GM12875 (cell line): ENCODE results near the gene LRP10.

Experiments
- H3K4me3 ChIP-seq: one replicate; pipeline ENCODE4 v1.5.1; 2011; ENCODE audit warnings: low read depth, low read length, control low read depth
- TF ChIP-seq, protein P1 (sequence below): IDR thresholded peaks from 2 replicates; pipeline ENCODE4 v1.5.1; 2011; ENCODE audit warnings: low read depth, mild to moderate bottlenecking, control low read depth, inconsistent platforms, low read length, moderate library complexity, borderline replicate concordance; ENCODE audit not compliant: insufficient read depth

LRP10 gene

DNA sequence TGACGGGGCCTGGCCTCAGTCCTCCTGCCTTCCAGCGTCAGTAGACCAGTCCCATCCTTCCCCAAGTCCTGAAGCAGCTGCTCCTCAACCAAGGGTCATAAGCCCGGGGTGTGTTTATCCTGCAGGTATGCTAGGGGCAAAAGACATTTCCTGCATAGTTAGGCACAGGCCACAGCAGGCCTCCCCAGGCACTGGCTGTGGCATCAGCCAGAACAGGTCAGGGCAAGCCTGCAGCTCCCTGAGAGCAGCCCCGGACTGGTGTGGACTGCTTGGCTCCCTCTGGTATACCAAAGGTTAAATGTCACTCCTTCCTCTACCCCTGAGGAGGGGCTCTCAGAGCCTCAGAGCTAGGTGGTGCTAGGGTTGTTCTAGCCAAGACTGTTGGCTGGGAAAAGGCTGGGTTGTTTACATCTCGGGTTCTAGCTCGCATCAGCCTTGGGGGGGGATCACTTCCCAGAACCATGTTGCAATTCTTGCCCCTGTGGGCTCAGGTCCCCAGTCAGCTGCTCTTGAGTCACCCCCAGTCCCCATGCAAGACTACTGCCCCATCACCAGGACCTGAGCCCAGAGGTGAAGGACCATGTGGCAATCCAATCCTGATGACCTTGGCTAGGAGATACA lies 32.3 kb upstream of the LRP10 start:
- no peak overlapping the region for H3K4me3 ChIP-seq
- TF ChIP-seq, protein P1, sequence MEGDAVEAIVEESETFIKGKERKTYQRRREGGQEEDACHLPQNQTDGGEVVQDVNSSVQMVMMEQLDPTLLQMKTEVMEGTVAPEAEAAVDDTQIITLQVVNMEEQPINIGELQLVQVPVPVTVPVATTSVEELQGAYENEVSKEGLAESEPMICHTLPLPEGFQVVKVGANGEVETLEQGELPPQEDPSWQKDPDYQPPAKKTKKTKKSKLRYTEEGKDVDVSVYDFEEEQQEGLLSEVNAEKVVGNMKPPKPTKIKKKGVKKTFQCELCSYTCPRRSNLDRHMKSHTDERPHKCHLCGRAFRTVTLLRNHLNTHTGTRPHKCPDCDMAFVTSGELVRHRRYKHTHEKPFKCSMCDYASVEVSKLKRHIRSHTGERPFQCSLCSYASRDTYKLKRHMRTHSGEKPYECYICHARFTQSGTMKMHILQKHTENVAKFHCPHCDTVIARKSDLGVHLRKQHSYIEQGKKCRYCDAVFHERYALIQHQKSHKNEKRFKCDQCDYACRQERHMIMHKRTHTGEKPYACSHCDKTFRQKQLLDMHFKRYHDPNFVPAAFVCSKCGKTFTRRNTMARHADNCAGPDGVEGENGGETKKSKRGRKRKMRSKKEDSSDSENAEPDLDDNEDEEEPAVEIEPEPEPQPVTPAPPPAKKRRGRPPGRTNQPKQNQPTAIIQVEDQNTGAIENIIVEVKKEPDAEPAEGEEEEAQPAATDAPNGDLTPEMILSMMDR = no peak

DNA sequence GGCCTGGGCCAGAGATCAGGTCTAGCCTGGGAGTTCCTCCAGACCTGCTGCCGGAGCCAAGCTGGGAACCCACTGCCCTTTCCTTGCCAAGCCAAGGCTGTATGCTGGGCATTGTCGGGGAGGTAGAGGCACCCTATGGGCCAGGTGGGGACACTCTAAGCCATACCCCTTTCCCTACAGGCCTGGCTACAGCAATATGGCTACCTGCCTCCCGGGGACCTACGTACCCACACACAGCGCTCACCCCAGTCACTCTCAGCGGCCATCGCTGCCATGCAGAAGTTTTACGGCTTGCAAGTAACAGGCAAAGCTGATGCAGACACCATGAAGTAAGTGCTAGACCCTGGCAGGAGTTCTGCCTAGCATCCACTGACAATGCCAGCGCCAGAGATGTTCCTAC lies 30.2 kb upstream of the LRP10 start:
- TF ChIP-seq, protein P1 = no peak
- H3K4me3 ChIP-seq = no peak overlapping the region

DNA sequence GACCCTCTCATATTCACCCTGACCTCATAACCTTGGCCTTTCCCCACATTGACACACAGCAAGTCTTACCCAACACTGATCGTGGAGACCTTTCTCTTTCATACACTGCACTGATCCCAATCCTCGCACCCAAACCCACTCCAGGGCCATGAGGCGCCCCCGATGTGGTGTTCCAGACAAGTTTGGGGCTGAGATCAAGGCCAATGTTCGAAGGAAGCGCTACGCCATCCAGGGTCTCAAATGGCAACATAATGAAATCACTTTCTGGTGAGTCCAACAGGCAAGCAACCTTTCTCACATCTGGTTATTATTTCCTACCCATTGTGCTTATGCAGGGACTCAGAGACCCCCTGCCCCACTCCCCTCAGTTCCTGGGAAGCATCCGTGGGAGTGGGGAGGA lies 29.8 kb upstream of the LRP10 start:
- no peak overlapping the region for H3K4me3 ChIP-seq

DNA sequence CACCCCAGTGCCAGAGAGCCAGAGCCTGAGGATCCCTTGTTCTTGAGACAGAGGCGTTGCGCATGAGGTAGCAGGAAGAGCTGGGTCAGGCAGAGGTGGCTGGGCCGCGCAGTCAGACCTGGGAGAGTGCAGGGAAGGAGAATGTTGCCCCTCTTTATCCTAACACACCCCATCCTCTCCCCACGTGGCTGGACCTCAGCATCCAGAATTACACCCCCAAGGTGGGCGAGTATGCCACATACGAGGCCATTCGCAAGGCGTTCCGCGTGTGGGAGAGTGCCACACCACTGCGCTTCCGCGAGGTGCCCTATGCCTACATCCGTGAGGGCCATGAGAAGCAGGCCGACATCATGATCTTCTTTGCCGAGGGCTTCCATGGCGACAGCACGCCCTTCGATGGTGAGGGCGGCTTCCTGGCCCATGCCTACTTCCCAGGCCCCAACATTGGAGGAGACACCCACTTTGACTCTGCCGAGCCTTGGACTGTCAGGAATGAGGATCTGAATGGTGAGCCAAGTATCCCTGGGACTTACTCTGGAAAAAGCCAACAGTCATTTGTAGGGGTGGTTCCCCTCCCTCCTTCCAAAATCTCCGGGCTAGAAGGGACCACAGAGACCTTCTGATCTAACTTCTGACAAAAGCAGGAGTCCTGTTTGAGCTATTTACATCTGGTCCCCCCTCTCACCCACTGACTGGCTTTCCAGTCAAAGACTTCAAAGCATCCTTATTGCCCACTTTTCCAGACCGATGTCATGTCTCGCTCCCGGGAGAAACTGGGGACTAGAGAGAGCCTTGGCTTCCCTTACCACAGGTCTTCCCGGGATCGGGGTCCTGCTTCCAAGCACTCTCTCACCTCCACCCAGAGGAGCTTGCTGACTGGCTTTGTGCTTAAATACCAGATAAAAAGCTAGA lies 29.1 kb upstream of the LRP10 start:
- H3K4me3 ChIP-seq = no peak overlapping the region
- TF ChIP-seq, protein P1 = no peak

More for the DNA sequence above, 29.8 kb upstream of the LRP10 start:
- TF ChIP-seq, protein P1 = no peak

DNA sequence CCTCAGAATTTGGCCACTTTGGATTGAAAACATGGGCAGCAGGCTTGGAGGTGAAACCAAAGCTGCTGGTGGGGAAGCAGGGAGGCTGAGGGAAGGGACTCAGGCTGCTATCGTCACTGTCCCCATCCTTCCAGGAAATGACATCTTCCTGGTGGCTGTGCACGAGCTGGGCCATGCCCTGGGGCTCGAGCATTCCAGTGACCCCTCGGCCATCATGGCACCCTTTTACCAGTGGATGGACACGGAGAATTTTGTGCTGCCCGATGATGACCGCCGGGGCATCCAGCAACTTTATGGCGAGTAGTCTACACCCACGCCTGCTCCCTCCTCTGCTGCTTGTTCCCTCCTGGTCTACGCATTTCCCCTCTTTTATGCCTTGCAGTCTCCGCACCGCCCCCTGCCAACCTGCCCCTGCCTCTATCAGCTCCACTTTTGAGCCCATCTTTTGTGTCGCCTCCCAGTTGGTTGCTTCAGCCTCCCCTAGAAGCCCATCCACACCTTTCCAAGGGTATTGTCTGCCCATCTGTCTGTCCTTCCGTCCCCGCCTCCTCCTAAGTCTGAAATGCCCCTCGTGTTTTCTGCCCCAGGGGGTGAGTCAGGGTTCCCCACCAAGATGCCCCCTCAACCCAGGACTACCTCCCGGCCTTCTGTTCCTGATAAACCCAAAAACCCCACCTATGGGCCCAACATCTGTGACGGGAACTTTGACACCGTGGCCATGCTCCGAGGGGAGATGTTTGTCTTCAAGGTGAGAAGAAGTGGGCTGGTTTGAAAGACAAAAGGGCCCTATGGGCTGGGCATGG lies 28.2 kb upstream of the LRP10 start:
- TF ChIP-seq, protein P1 = no peak
- H3K4me3 ChIP-seq = no peak overlapping the region

DNA sequence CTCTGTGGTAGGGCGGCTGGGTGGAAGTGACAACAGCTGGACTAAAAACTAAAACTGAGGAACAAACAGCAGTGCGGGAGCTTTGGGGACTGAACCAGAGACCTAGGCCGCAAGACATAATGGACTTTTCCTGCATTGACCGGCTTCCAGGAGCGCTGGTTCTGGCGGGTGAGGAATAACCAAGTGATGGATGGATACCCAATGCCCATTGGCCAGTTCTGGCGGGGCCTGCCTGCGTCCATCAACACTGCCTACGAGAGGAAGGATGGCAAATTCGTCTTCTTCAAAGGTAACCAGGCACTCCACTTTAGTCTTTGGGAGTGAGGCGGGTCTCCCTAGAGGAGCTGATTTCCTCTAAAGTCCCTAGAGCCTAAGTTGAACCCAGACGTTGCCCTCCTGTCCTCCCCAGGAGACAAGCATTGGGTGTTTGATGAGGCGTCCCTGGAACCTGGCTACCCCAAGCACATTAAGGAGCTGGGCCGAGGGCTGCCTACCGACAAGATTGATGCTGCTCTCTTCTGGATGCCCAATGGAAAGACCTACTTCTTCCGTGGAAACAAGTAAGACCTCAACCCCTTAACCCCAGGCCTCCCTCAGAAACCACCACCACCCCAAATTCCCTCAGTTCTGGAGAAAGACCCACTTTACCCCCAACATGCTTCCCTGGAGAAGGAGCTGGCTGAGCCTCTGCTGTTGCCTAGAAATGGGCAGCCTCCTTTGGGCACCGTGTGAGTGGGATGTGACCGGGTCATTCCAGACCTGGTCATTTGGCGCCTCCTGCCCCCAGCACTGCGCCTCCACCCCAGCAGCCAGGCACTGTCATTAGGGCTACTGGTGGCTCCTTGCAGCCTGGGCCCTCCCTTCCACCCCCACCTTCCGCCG lies 27.1 kb upstream of the LRP10 start:
- no peak overlapping the region for H3K4me3 ChIP-seq
- TF ChIP-seq, protein P1 = no peak
